GM21423 (cell line): ENCODE measurements around the gene NFATC2.
A peak's percentile ranks its signal among the peaks of the same experiment; 100 is the strongest.

Experiments used
- ATAC-seq: cut with Tn5 transposase; IDR thresholded peaks from one replicate; pipeline ENCODE4 v1.9.1; 2021; ENCODE audit warnings: mild to moderate bottlenecking, moderate library complexity; ENCODE audit not compliant: unreplicated experiment

Gene NFATC2

GRCh38 chr20:51420805-51421204 lies 121.7 kb downstream of the NFATC2 start:
- no peak for ATAC-seq

GRCh38 chr20:51420111-51420510 lies 122.4 kb downstream of the NFATC2 start:
- ATAC-seq, result no peak

- ATAC-seq, result no peak
Measured at GRCh38 chr20:51419646-51420045, 122.9 kb downstream of the NFATC2 start.

- ATAC-seq, result no peak
Measured at GRCh38 chr20:51419231-51419630, 123.3 kb downstream of the NFATC2 start.

GRCh38 chr20:51418137-51418529 lies 124.4 kb downstream of the NFATC2 start:
- no peak for ATAC-seq

GRCh38 chr20:51417250-51418136 lies 125.0 kb downstream of the NFATC2 start:
- no peak for ATAC-seq

GRCh38 chr20:51416532-51417249 lies 125.8 kb downstream of the NFATC2 start:
- no peak for ATAC-seq

GRCh38 chr20:51413857-51414256 lies 128.7 kb downstream of the NFATC2 start:
- ATAC-seq, result no peak

- no peak for ATAC-seq
Measured at GRCh38 chr20:51412951-51413481, 129.5 kb downstream of the NFATC2 start.

- no peak for ATAC-seq
Measured at GRCh38 chr20:51412333-51412871, 130.1 kb downstream of the NFATC2 start.

- ATAC-seq, result no peak
Measured at GRCh38 chr20:51411870-51412269, 130.6 kb downstream of the NFATC2 start.

GRCh38 chr20:51410586-51411325 lies 131.8 kb downstream of the NFATC2 start:
- ATAC-seq, result no peak

- ATAC-seq, result no peak
Measured at GRCh38 chr20:51409192-51409880, 133.2 kb downstream of the NFATC2 start.

- ATAC-seq, result peak; percentile 76
Measured at GRCh38 chr20:51404297-51405060, 138.0 kb downstream of the NFATC2 start.

GRCh38 chr20:51403466-51404220 lies 138.9 kb downstream of the NFATC2 start:
- no peak for ATAC-seq

- no peak for ATAC-seq
Measured at GRCh38 chr20:51402201-51402600, 140.3 kb downstream of the NFATC2 start.

- ATAC-seq, result no peak
Measured at GRCh38 chr20:51401496-51401895, 141.0 kb downstream of the NFATC2 start.

GRCh38 chr20:51400051-51400926 lies 142.2 kb downstream of the NFATC2 start:
- ATAC-seq, result peak; percentile 66
